Erythroblast (primary cell): ENCODE data around the gene GLDC.

ENCODE experiments used
- GATA1 ChIP-seq: IDR thresholded peaks from 2 replicates; pipeline ENCODE4 v1.6.1; 2011; ENCODE audit warnings: low read depth, mild to moderate bottlenecking, control low read depth, low read length, moderate library complexity
- POLR2A ChIP-seq: IDR thresholded peaks from 2 replicates; pipeline ENCODE4 v1.6.1; 2011; ENCODE audit warnings: mild to moderate bottlenecking, low read length

DNA sequence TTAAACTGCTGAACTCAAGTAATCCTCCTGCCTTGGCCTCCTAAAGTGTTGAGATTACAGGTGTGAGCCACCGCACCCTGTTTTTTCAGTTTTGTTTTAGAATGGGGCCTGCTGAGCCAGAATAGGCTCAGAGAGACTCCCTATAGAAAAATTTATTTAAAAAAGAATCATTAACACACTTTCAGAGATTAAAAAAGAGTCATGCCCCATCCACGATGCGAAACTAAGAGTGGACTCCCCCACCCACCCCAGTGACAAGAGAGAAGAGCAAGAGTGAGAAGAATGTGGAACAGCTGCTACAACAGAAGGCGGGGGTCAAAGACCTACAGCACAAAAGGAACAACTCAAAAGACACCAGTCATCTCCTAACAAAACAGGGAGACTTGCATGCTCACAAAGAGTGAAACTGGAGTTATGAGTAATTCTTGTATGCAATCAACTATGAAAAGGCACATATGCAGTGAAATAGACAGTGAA, 47.2 kb downstream of the GLDC start:
- TF ChIP-seq POLR2A (no peak), GATA1 (no peak)
